HUES6 (cell line): ENCODE results near the gene DZIP1.
A peak's percentile ranks its signal among the peaks of the same experiment; 100 is the strongest.
"Not testable (repeated sequence)": the region's sequence is repeated elsewhere in the genome, so short reads cannot be mapped to it uniquely, and the experiment has no call there.

Experiments used
- H3K27ac ChIP-seq: 2 replicates; pipeline ENCODE4 v1.7.0; 2013; ENCODE audit warnings: low read depth, mild to moderate bottlenecking, low read length, inconsistent platforms
- H3K27me3 ChIP-seq: 2 replicates; pipeline ENCODE4 v1.6.1; 2013; ENCODE audit warnings: low read length; ENCODE audit not compliant: control insufficient read depth, insufficient read depth
- H3K36me3 ChIP-seq: 2 replicates; pipeline ENCODE4 v1.6.1; 2013; ENCODE audit warnings: low read length; ENCODE audit not compliant: control insufficient read depth, insufficient read depth
- H3K4me1 ChIP-seq: 2 replicates; pipeline ENCODE4 v1.6.1; 2013; ENCODE audit warnings: low read length; ENCODE audit not compliant: control insufficient read depth, insufficient read depth
- H3K4me3 ChIP-seq: 2 replicates; pipeline ENCODE4 v1.5.1; 2013; ENCODE audit warnings: low read depth, low read length
- H3K9ac ChIP-seq: one replicate; pipeline ENCODE4 v1.6.1; 2013; ENCODE audit warnings: mild to moderate bottlenecking, low read length
- H3K9me3 ChIP-seq: 2 replicates; pipeline ENCODE4 v1.6.1; 2013; ENCODE audit warnings: low read depth, low read length; ENCODE audit not compliant: control insufficient read depth, insufficient read depth

DZIP1 gene, protein sequence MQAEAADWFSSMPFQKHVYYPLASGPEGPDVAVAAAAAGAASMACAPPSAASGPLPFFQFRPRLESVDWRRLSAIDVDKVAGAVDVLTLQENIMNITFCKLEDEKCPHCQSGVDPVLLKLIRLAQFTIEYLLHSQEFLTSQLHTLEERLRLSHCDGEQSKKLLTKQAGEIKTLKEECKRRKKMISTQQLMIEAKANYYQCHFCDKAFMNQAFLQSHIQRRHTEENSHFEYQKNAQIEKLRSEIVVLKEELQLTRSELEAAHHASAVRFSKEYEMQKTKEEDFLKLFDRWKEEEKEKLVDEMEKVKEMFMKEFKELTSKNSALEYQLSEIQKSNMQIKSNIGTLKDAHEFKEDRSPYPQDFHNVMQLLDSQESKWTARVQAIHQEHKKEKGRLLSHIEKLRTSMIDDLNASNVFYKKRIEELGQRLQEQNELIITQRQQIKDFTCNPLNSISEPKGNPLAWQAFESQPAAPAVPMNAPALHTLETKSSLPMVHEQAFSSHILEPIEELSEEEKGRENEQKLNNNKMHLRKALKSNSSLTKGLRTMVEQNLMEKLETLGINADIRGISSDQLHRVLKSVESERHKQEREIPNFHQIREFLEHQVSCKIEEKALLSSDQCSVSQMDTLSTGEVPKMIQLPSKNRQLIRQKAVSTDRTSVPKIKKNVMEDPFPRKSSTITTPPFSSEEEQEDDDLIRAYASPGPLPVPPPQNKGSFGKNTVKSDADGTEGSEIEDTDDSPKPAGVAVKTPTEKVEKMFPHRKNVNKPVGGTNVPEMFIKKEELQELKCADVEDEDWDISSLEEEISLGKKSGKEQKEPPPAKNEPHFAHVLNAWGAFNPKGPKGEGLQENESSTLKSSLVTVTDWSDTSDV

GRCh38 chr13:95644601-95645052 lies at the start of gene DZIP1:
Gene DZIP1, minus strand, starts transcription at chr13:95644706. Its CDS starts 2,677 bp downstream, at chr13:95642029.
- Histone ChIP-seq H3K36me3 (peaks cover 14% of the 10 kb centered on the region), H3K9ac (peak within 1 kb of the TSS; percentile 68), H3K4me1 (peaks cover 23% of the 10 kb centered on the region; the same call in 1 of the 2 replicates), H3K27ac (peak within 1 kb of the TSS; percentile 67; the same call in 1 of the 2 replicates), H3K27me3 (peaks cover 14% of the 10 kb centered on the region; the same call in 1 of the 2 replicates), H3K9me3 (no peaks in the 10 kb centered on the region), H3K4me3 (peak within 1 kb of the TSS; percentile 83)

- not testable (repeated sequence) for H3K36me3 ChIP-seq, H3K4me1 ChIP-seq, H3K27ac ChIP-seq, H3K27me3 ChIP-seq, H3K9me3 ChIP-seq, H3K9ac ChIP-seq, H3K4me3 ChIP-seq
Measured at GRCh38 chr13:95690986-95691385, 46.5 kb upstream of the DZIP1 start.

DNA sequence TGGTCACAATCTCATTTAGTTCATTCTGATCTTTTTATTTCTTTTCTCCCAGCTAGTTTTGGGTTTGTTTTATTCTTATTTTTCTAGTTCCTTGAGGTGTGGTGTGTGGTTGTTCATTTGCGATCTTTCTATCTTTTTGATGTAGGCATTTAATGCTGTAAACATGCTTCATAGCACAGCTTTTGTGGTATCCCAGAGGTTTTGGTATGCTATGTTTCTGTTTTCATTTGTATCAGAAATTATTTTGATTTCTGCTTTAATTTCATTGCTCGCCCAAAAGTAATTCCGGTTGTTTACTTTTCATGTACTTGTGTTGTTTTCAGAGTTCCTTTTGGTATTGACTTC lies 45.0 kb upstream of the DZIP1 start:
- H3K9ac ChIP-seq, result no peak overlapping the region
- H3K4me3 ChIP-seq, result no peak overlapping the region
- H3K27me3 ChIP-seq, result no peaks in the 10 kb centered on the region
- H3K36me3 ChIP-seq, result no peaks in the 10 kb centered on the region
- H3K4me1 ChIP-seq, result peaks cover 4% of the 10 kb centered on the region; the same call in 1 of the 2 replicates
- H3K9me3 ChIP-seq, result peaks cover 11% of the 10 kb centered on the region; the same call in 1 of the 2 replicates
- no peak overlapping the region for H3K27ac ChIP-seq

- H3K9ac ChIP-seq, H3K27ac ChIP-seq, H3K36me3 ChIP-seq, H3K4me3 ChIP-seq, H3K27me3 ChIP-seq: not testable (repeated sequence)
- Histone ChIP-seq H3K4me1 (peaks cover 10% of the 10 kb centered on the region; the same call in 1 of the 2 replicates), H3K9me3 (peaks cover 19% of the 10 kb centered on the region; the same call in 1 of the 2 replicates)
Measured at GRCh38 chr13:95684960-95685359, 40.5 kb upstream of the DZIP1 start.

DNA sequence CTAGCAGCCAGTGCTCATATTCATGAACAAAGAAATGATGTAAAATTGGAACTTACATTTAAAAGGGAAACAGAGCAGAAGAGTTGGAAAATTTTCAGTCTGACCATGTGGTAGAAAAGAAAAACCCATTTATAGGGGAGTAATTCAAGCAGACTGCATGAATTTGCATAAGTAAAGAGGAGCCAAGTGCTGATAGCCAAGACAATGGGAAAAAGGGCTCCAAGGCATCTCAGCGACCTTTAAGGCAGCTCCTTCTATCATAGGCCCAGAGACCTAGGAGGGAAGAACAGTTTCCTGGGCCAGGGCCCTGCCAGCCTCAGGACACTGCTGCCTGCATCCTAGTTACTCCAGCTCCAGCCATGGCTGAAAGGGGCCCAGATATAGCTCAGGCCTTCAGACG lies 39.9 kb upstream of the DZIP1 start:
- H3K9me3 ChIP-seq, result peaks cover 19% of the 10 kb centered on the region; the same call in 1 of the 2 replicates
- H3K4me1 ChIP-seq, result peaks cover 10% of the 10 kb centered on the region; the same call in 1 of the 2 replicates
- H3K36me3 ChIP-seq, result no peaks in the 10 kb centered on the region
- H3K9ac ChIP-seq, result no peak overlapping the region
- no peak overlapping the region for H3K27ac ChIP-seq
- H3K27me3 ChIP-seq, result no peaks in the 10 kb centered on the region
- no peak overlapping the region for H3K4me3 ChIP-seq

DNA sequence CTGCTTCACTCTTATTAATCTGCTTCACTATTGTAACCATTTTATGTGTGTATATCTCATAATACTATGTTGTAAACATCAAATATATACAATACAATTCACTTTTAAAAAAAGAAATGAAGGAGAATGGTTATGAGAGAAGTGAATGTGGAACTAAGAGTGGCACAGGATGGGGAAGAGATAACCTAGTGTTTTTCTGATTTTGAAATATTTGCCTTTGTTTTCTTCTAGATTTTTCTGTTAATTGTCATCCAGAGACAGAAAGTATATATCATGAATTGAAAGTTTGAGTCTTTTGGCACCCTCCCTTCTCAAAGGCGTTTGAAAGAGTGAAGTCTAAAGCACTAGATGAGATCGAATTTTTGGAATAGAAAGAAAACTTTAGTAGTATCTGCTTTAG lies 35.2 kb upstream of the DZIP1 start:
- H3K27ac ChIP-seq, result no peak overlapping the region
- H3K27me3 ChIP-seq, result no peaks in the 10 kb centered on the region
- peaks cover 10% of the 10 kb centered on the region; the same call in 1 of the 2 replicates for H3K9me3 ChIP-seq
- no peaks in the 10 kb centered on the region for H3K36me3 ChIP-seq
- H3K9ac ChIP-seq, result no peak overlapping the region
- peaks cover 13% of the 10 kb centered on the region for H3K4me1 ChIP-seq
- H3K4me3 ChIP-seq, result no peak overlapping the region

DNA sequence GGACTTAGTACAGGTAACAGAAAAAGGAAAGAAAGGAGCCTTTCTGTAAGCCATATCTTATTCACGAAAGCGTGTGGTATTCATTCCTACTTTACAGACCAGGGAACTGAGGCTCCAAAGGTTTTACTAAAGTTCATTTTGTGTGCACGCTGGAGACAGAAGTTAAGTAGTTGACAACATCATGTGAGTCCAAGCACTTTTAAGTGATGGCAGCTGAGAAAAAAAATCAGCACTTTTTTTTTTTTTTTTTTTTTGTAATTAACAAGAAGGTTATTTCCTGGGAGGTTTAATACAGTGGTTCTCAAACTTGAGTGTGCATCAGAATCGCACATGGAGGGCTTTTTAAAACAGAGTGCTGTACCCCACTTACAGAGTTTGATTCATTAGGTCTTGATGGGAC lies 34.5 kb upstream of the DZIP1 start:
- H3K4me1 ChIP-seq, result peaks cover 6% of the 10 kb centered on the region
- H3K36me3 ChIP-seq, result no peaks in the 10 kb centered on the region
- H3K4me3 ChIP-seq, result peak overlapping the region; percentile 82; the same call in 1 of the 2 replicates
- H3K9me3 ChIP-seq, result peaks cover 3% of the 10 kb centered on the region; the same call in 1 of the 2 replicates
- no peak overlapping the region for H3K27ac ChIP-seq
- H3K9ac ChIP-seq, result no peak overlapping the region
- no peaks in the 10 kb centered on the region for H3K27me3 ChIP-seq

GRCh38 chr13:95677564-95678266 lies 33.2 kb upstream of the DZIP1 start:
- peaks cover 6% of the 10 kb centered on the region; the same call in 1 of the 2 replicates for H3K4me1 ChIP-seq

GRCh38 chr13:95676762-95677563 lies 32.5 kb upstream of the DZIP1 start, which contains the start of gene DNAJC3:
Gene DNAJC3, plus strand, starts transcription at chr13:95677139. Its CDS starts 117 bp downstream, at chr13:95677256.
- H3K4me3 ChIP-seq, result peak within 1 kb of the TSS; percentile 82
- peak within 1 kb of the TSS; percentile 90 for H3K9ac ChIP-seq
- no peaks in the 10 kb centered on the region for H3K27me3 ChIP-seq
- H3K36me3 ChIP-seq, result no peaks in the 10 kb centered on the region
- peak within 1 kb of the TSS; percentile 48; the same call in 1 of the 2 replicates for H3K27ac ChIP-seq
- H3K4me1 ChIP-seq, result peaks cover 6% of the 10 kb centered on the region; the same call in 1 of the 2 replicates
- peaks cover 2% of the 10 kb centered on the region; the same call in 1 of the 2 replicates for H3K9me3 ChIP-seq

More at GRCh38 chr13:95677564-95678266, 33.2 kb upstream of the DZIP1 start:
- peak overlapping the region; percentile 48; the same call in 1 of the 2 replicates for H3K27ac ChIP-seq
- peak overlapping the region; percentile 82 for H3K4me3 ChIP-seq
- no peaks in the 10 kb centered on the region for H3K27me3 ChIP-seq
- peak overlapping the region; percentile 90 for H3K9ac ChIP-seq
- H3K9me3 ChIP-seq, result no peaks in the 10 kb centered on the region
- H3K36me3 ChIP-seq, result no peaks in the 10 kb centered on the region
